ENCODE measurements around the gene HES2. TPM values are rescaled to one million over a fixed set of nuclear protein-coding genes. Genes with fewer than 3 reads are reported as not detected.
A peak's percentile ranks its signal among the peaks of the same experiment; 100 is the strongest.

HES2 gene
- total and polyA plus RNA-seq, 2 experiments from 2014 or later, result 1.6 to 2.1 TPM

GRCh38 chr1:6464514-6464836, 44.8 kb upstream of the HES2 start:
- H3K4me3 ChIP-seq, result no peak overlapping the region
- no peaks in the 10 kb centered on the region for H3K9me2 ChIP-seq (ENCODE audit: insufficient read depth)
- Mint-ChIP-seq H3K9me3 (no peaks in the 10 kb centered on the region; the same call in 1 of the 3 replicates), H3K27ac (no peak overlapping the region), H3K27me3 (ENCODE audit: insufficient read depth, low read depth, poor library complexity) (peaks cover 15% of the 10 kb centered on the region), H3K4me3 (peak overlapping the region; percentile 24; the same call in 2 of the 3 replicates), H3K4me1 (peaks cover 18% of the 10 kb centered on the region), H3K36me3 (ENCODE audit: low read depth) (peaks cover 24% of the 10 kb centered on the region)
- H3K27ac ChIP-seq (ENCODE audit: low read depth), result no peak overlapping the region
- H3F3A ChIP-seq (replicated peaks; ENCODE audit: low read depth), result peaks cover 12% of the 10 kb centered on the region; the same call in 1 of the 2 replicates
- H3K27me3 ChIP-seq (ENCODE audit: insufficient read depth), result peaks cover 5% of the 10 kb centered on the region; the same call in 1 of the 2 replicates
- H2AFZ ChIP-seq, result no peak overlapping the region
- DNase-seq (ENCODE audit: low spot score), result no peak
- peaks cover 12% of the 10 kb centered on the region for H3K4me1 ChIP-seq (ENCODE audit: insufficient read depth)
- H3K4me2 ChIP-seq, result no peak overlapping the region
- H4K20me1 ChIP-seq (replicated peaks; ENCODE audit: insufficient read depth), result no peaks in the 10 kb centered on the region; the same call in 1 of the 2 replicates
- no peaks in the 10 kb centered on the region for H3K36me3 ChIP-seq (ENCODE audit: insufficient read depth)
- ATAC-seq, result peak; percentile 1; the same call in 2 of the 3 replicates
- no peaks in the 10 kb centered on the region for H3K79me2 ChIP-seq (replicated peaks; ENCODE audit: insufficient read depth)
- TF ChIP-seq POLR2AphosphoS5 (IDR thresholded peaks at IDR 0.05; ENCODE audit: low read depth) (no peak), CTCF (conservative IDR thresholded peaks at IDR 0.05; ENCODE audit: low read depth in 2 of 2) (peak in 1 of 2 experiments; percentile 46; a peak in 2 of 4 replicates)

- Histone ChIP-seq H3K4me1 (ENCODE audit: insufficient read depth) (peaks cover 12% of the 10 kb centered on the region), H4K20me1 (replicated peaks; ENCODE audit: insufficient read depth) (no peaks in the 10 kb centered on the region), H3K4me2 (no peak overlapping the region), H3K4me3 (no peak overlapping the region), H2AFZ (no peak overlapping the region), H3K27ac (ENCODE audit: low read depth) (no peak overlapping the region), H3F3A (replicated peaks; ENCODE audit: low read depth) (peaks cover 14% of the 10 kb centered on the region; the same call in 1 of the 2 replicates), H3K79me2 (replicated peaks; ENCODE audit: insufficient read depth) (no peaks in the 10 kb centered on the region), H3K36me3 (ENCODE audit: insufficient read depth) (no peaks in the 10 kb centered on the region), H3K27me3 (ENCODE audit: insufficient read depth) (peaks cover 5% of the 10 kb centered on the region; the same call in 1 of the 2 replicates), H3K9me2 (ENCODE audit: insufficient read depth) (no peaks in the 10 kb centered on the region)
- Mint-ChIP-seq H3K27me3 (ENCODE audit: insufficient read depth, low read depth, poor library complexity) (peaks cover 14% of the 10 kb centered on the region), H3K9me3 (no peaks in the 10 kb centered on the region; the same call in 2 of the 3 replicates), H3K27ac (no peak overlapping the region), H3K4me3 (no peak overlapping the region), H3K4me1 (peaks cover 20% of the 10 kb centered on the region), H3K36me3 (ENCODE audit: low read depth) (peaks cover 15% of the 10 kb centered on the region)
- ATAC-seq (no peak), DNase-seq (ENCODE audit: low spot score) (no peak)
- TF ChIP-seq CTCF (conservative IDR thresholded peaks at IDR 0.05; ENCODE audit: low read depth in 2 of 2) (no peak), JUNB (IDR thresholded peaks at IDR 0.05; ENCODE audit: unreplicated experiment) (no peak), ZNF462 (CRISPR knock-in tag; IDR thresholded peaks at IDR 0.05) (no peak), REST (IDR thresholded peaks at IDR 0.05; ENCODE audit: unreplicated experiment) (no peak), NANOG (IDR thresholded peaks at IDR 0.05; ENCODE audit: borderline replicate concordance) (no peak), EZH2 (IDR thresholded peaks at IDR 0.05; ENCODE audit: low read depth, unreplicated experiment) (no peak), POLR2AphosphoS5 (IDR thresholded peaks at IDR 0.05; ENCODE audit: low read depth) (no peak)
Observed at GRCh38 chr1:6463120-6463412, 43.3 kb upstream of the HES2 start.
